GM23248 (cell line): ENCODE measurements around the gene TNIK. TPM values are rescaled to one million over a fixed set of nuclear protein-coding genes. Genes with fewer than 3 reads are reported as not detected.

Experiments used
- DNase-seq: peaks from one replicate; pipeline ENCODE4 v3.0.0-alpha.2; 2015
- H2AFZ ChIP-seq: fragments of 200-600 bp; sonication (generic); 2 replicates; pipeline ENCODE4 v1.6.1; 2016; ENCODE audit warnings: antibody characterized with exemption
- H3F3A ChIP-seq: fragments of 200-600 bp; sonication (generic); 2 replicates; pipeline ENCODE4 v1.6.1; 2016; ENCODE audit warnings: mild to moderate bottlenecking, antibody characterized with exemption, mixed run types; ENCODE audit not compliant: insufficient read depth
- H3K27ac ChIP-seq: fragments of 200-600 bp; sonication (generic); 2 replicates; pipeline ENCODE4 v1.5.1; 2016; ENCODE audit warnings: mild to moderate bottlenecking
- H3K27me3 ChIP-seq: fragments of 200-600 bp; sonication (generic); replicated peaks from 2 replicates; pipeline ENCODE4 v1.6.1; 2016; ENCODE audit warnings: mild to moderate bottlenecking; ENCODE audit not compliant: insufficient read depth
- H3K36me3 ChIP-seq: fragments of 200-600 bp; sonication (generic); 2 replicates; pipeline ENCODE4 v1.6.1; 2016; ENCODE audit warnings: low read depth, mild to moderate bottlenecking
- H3K4me1 ChIP-seq: fragments of 200-600 bp; sonication (generic); 2 replicates; pipeline ENCODE4 v1.6.1; 2016; ENCODE audit warnings: mild to moderate bottlenecking; ENCODE audit not compliant: insufficient read depth
- H3K4me2 ChIP-seq: fragments of 200-600 bp; sonication (generic); one replicate; pipeline ENCODE4 v1.6.1; 2016; ENCODE audit warnings: mild to moderate bottlenecking; ENCODE audit not compliant: unreplicated experiment
- H3K4me3 ChIP-seq: fragments of 200-600 bp; sonication (generic); 2 replicates; pipeline ENCODE4 v1.5.1; 2016; ENCODE audit warnings: mild to moderate bottlenecking
- H3K79me2 ChIP-seq: fragments of 200-600 bp; sonication (generic); 2 replicates; pipeline ENCODE4 v1.6.1; 2016; ENCODE audit warnings: mild to moderate bottlenecking; ENCODE audit not compliant: insufficient read depth
- H3K9ac ChIP-seq: fragments of 200-600 bp; sonication (generic); 2 replicates; pipeline ENCODE4 v1.6.1; 2016; ENCODE audit warnings: mild to moderate bottlenecking
- H3K9me2 ChIP-seq: fragments of 200-600 bp; sonication (generic); 2 replicates; pipeline ENCODE4 v1.6.1; 2016; ENCODE audit warnings: mixed run types, mild to moderate bottlenecking, moderate library complexity; ENCODE audit not compliant: insufficient read depth
- H3K9me3 ChIP-seq: fragments of 200-600 bp; sonication (generic); one replicate; pipeline ENCODE4 v1.6.1; 2017; ENCODE audit warnings: low read depth
- H4K20me1 ChIP-seq: fragments of 200-600 bp; sonication (generic); 2 replicates; pipeline ENCODE4 v1.6.0; 2016; ENCODE audit not compliant: insufficient read depth
- EZH2 ChIP-seq: fragments of 200-600 bp; sonication (generic); IDR thresholded peaks from 2 replicates; pipeline ENCODE4 v1.6.1; 2018; ENCODE audit warnings: antibody characterized with exemption, mild to moderate bottlenecking; ENCODE audit not compliant: insufficient read depth, poor library complexity, severe bottlenecking
- EZH2phosphoT487 ChIP-seq: fragments of 200-600 bp; sonication (generic); IDR thresholded peaks from 2 replicates; pipeline ENCODE4 v1.6.1; 2018; ENCODE audit warnings: antibody characterized with exemption, moderate library complexity, mild to moderate bottlenecking, low read depth; ENCODE audit not compliant: insufficient read depth
- WGBS, 2 experiments: methylation state at CpG; one replicate each; pipeline ENCODE4 v1.1.6; 2015 to 2017; ENCODE audit warnings: low lambda C conversion rate in 2 of 2, low coverage in 1 of 2; ENCODE audit errors: missing lambda C conversion rate in 2 of 2; 5-methylcytosine and 5-hydroxymethylcytosine counted together
- in situ Hi-C: fragments of 300-500 bp; cut with MboI; formaldehyde crosslinking; loops from 2 replicates; pipeline ENCODE4 v1.15.0; 2020
- polyA plus RNA-seq: library from polyadenylated mRNA; unstranded; fragments of >200 nt; fragmentation: Nextera tagmentation; extraction: Ambion mirVana; gene quantifications from 2 replicates; pipeline ENCODE4 v1.2.1, GENCODE V29; 2016
- total RNA-seq: library from RNA; depleted of rRNA; stranded (reverse); fragments of >200 nt; shearing (Covaris generic); gene quantifications from 2 replicates; pipeline ENCODE4 v1.2.3, GENCODE V29; 2014

The TNIK gene
- total and polyA plus RNA-seq, 2 experiments from 2014 or later = 0.80 to 2.3 TPM

DNA sequence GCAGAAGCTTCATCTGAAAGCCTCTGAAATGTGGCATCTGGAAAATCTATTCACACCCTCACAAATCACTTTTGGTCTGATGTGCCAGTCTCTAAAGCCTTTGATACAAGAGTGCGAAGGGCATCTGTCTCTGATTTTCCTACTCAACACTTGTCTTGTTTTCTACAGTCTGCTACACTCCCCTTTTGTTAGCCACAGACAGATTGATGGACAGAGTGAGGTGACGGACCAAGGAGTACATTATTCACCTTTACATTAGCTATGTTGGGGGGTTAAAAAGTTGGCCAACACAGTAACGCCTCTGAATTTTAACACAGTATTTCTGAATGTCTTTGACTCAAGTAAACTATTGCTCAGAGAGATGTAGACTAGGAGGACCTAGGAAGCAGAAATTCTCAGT is 63.1 kb downstream of the TNIK start:
- Histone ChIP-seq H3K9me3 (no peaks in the 10 kb centered on the region), H3K27ac (no peak overlapping the region), H3K4me1 (no peaks in the 10 kb centered on the region), H3K9me2 (no peaks in the 10 kb centered on the region), H2AFZ (no peak overlapping the region), H3K4me3 (no peak overlapping the region), H3F3A (no peaks in the 10 kb centered on the region), H3K79me2 (no peaks in the 10 kb centered on the region), H3K36me3 (no peaks in the 10 kb centered on the region), H3K9ac (no peak overlapping the region), H4K20me1 (no peaks in the 10 kb centered on the region), H3K4me2 (no peak overlapping the region), H3K27me3 (no peaks in the 10 kb centered on the region)
- no peak for DNase-seq
- in situ Hi-C loops = no loop called here
- 84 to 91% methylated on average over 3 of the region's 3 CpGs for WGBS, 2 experiments
- no peak for TF ChIP-seq EZH2
- no peak for TF ChIP-seq EZH2phosphoT487

DNA sequence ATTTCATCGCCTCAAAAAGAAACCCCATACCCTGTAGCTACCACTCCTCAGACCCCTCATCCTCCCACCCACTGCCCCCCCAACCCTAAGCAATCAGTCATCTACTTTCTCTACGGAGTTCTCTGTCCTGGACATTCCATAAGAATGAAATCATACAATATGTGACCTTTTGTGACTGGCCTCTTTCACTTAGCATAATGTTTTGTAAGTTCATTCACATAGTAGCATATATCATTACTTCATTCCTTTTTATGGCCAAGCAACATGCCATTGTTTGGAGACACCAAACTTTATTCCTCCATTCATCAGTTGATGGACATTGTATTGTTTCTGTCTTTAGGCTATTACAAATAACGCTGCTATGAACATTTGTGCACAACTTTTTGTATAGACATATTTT is 64.2 kb downstream of the TNIK start:
- 68% methylated on average over 3 of the region's 3 CpGs for WGBS, 2 experiments
- Histone ChIP-seq H3K9ac (no peak overlapping the region), H3K79me2 (no peaks in the 10 kb centered on the region), H3F3A (no peaks in the 10 kb centered on the region), H3K9me3 (no peaks in the 10 kb centered on the region), H3K4me1 (no peaks in the 10 kb centered on the region), H3K9me2 (no peaks in the 10 kb centered on the region), H3K36me3 (no peaks in the 10 kb centered on the region), H4K20me1 (no peaks in the 10 kb centered on the region), H2AFZ (no peak overlapping the region), H3K27ac (no peak overlapping the region), H3K4me3 (no peak overlapping the region), H3K4me2 (no peak overlapping the region), H3K27me3 (no peaks in the 10 kb centered on the region)
- in situ Hi-C loops = no loop called here
- TF ChIP-seq EZH2 (no peak), EZH2phosphoT487 (no peak)
- peak; percentile 12 for DNase-seq

DNA sequence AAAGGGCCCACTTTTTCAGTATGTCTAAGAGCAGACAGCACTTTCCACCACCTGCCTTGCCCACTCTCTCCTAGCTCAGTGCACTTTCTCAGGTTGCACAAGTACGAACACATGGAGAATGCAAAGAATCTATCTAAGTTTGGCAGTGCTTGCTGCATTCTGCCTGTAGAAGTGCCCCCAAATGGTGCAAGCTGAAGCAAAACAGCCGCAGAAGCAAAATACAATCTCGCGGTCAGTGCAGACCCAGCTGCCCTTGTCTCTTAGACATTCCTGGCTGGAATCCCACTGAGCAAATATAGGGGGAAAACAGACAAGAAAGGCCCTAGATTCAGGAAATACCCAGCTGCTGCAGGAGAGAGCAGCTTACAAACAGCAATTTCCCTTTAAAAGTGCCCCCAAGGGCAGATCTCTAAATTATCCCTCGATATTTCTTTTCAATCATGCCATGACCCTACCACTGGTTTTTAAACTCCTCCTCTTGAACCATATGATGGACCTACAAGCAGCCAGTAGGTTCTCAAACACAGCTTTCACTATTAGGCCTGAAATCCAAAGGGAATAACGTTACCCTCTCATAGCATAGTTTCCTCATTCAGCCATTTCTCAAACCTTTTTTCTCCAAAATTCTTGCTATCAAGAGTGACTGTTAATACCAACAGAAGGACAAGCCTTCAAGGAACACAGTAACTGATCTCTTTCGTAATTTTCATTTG is 67.0 kb downstream of the TNIK start:
- Histone ChIP-seq H3K9ac (no peak overlapping the region), H3K4me2 (no peak overlapping the region), H3K27ac (no peak overlapping the region), H3K4me1 (no peaks in the 10 kb centered on the region), H3K27me3 (no peaks in the 10 kb centered on the region), H3F3A (no peaks in the 10 kb centered on the region), H3K9me3 (no peaks in the 10 kb centered on the region), H3K36me3 (no peaks in the 10 kb centered on the region), H4K20me1 (no peaks in the 10 kb centered on the region), H3K79me2 (no peaks in the 10 kb centered on the region), H2AFZ (no peak overlapping the region; the same call in 1 of the 2 replicates), H3K4me3 (no peak overlapping the region), H3K9me2 (no peaks in the 10 kb centered on the region)
- no peak for TF ChIP-seq EZH2
- no peak for TF ChIP-seq EZH2phosphoT487
- WGBS, 2 experiments = 57 to 62% methylated on average over 7 of the region's 7 CpGs
- no peak for DNase-seq
- in situ Hi-C loops = no loop called here

DNA sequence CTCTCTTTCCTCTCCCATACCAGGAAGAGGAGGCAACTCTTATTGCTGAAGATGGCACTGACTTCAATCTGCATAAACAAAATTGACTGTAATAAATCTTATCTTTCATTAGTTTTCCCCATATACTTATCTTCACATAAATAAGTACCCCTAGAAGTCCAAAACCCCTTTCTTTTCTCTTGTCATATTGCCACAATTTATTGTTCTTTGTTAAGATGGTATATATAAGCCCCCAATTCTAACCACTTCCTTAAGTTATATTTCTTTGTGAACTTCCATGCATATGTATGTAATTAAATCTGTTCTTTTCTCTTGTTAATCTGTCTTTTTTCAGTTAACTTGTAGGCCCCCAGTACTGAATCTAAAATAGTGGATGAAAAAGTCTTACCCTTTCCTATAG is 68.8 kb downstream of the TNIK start:
- H2AFZ ChIP-seq = no peak overlapping the region
- H3K9ac ChIP-seq = no peak overlapping the region
- H3K27me3 ChIP-seq = no peaks in the 10 kb centered on the region
- no peaks in the 10 kb centered on the region for H3K79me2 ChIP-seq
- H3K4me1 ChIP-seq = no peaks in the 10 kb centered on the region
- no peaks in the 10 kb centered on the region for H3K36me3 ChIP-seq
- H3K4me2 ChIP-seq = no peak overlapping the region
- no peak for TF ChIP-seq EZH2phosphoT487
- no peak for TF ChIP-seq EZH2
- H3K9me2 ChIP-seq = no peaks in the 10 kb centered on the region
- no peak overlapping the region for H3K27ac ChIP-seq
- in situ Hi-C loops = no loop called here
- H3F3A ChIP-seq = no peaks in the 10 kb centered on the region
- no peak for DNase-seq
- no peak overlapping the region for H3K4me3 ChIP-seq
- no peaks in the 10 kb centered on the region for H4K20me1 ChIP-seq
- no peaks in the 10 kb centered on the region for H3K9me3 ChIP-seq
